K562 (cell line): Measurements from ENCODE around the gene DDX54. TPM values are rescaled to one million over a fixed set of nuclear protein-coding genes. Genes with fewer than 3 reads are reported as not detected.

Source experiments
- ATF7 ChIP-seq: fragments of 450-650 bp; IDR thresholded peaks from 2 replicates; pipeline ENCODE4 v1.7.1; 2014; ENCODE audit warnings: mild to moderate bottlenecking, moderate library complexity
- BRCA1 ChIP-seq, 2 experiments: fragments of 450-650 bp in 1 of 2; sonication (generic) in 1 of 2; formaldehyde crosslinking in 1 of 2; IDR thresholded peaks; 2 replicates each; pipeline versions ENCODE4 v1.5.0 to v1.6.1; 2017 to 2020; ENCODE audit warnings: mild to moderate bottlenecking in 1 of 2, missing genetic modification reagents in 1 of 2
- CBFA2T2 ChIP-seq: fragments of 450-650 bp; conservative IDR thresholded peaks from 2 replicates; pipeline ENCODE4 v1.6.1; 2017; ENCODE audit warnings: mild to moderate bottlenecking
- CBFB ChIP-seq: sonication (generic); formaldehyde crosslinking; IDR thresholded peaks from 2 replicates; pipeline ENCODE4 v1.4.0; 2020; ENCODE audit warnings: mild to moderate bottlenecking, missing genetic modification reagents
- CREM ChIP-seq: IDR thresholded peaks from 2 replicates; pipeline ENCODE4 v1.6.1; 2014; ENCODE audit warnings: antibody characterized with exemption, low read depth
- CTBP1 ChIP-seq: fragments of 450-650 bp; IDR thresholded peaks from 2 replicates; pipeline ENCODE4 v1.6.1; 2016; ENCODE audit warnings: borderline replicate concordance
- DMBX1 ChIP-seq: fragments of 250-450 bp; sonication (Bioruptor Pico); IDR thresholded peaks from 2 replicates; pipeline ENCODE4 v1.8.0; 2022; ENCODE audit warnings: inconsistent platforms, mild to moderate bottlenecking, moderate library complexity, borderline replicate concordance
- EP300 ChIP-seq: IDR thresholded peaks from 2 replicates; pipeline ENCODE4 v1.6.1; 2012; ENCODE audit warnings: low read length, improper control_type of control experiment
- ETV5 ChIP-seq: sonication (generic); formaldehyde crosslinking; IDR thresholded peaks from 2 replicates; pipeline ENCODE4 v1.4.0; 2020; ENCODE audit warnings: low read depth, mild to moderate bottlenecking, missing genetic modification reagents
- GABPA ChIP-seq: fragments of 200-800 bp; sonication (Bioruptor generic); conservative IDR thresholded peaks from 2 replicates; pipeline ENCODE4 v1.6.1; 2016; ENCODE audit warnings: low read depth, missing genetic modification characterization, missing compliant biosample characterization
- GABPB1 ChIP-seq: sonication (generic); formaldehyde crosslinking; IDR thresholded peaks from 2 replicates; pipeline ENCODE4 v1.8.0; 2022; ENCODE audit warnings: mild to moderate bottlenecking, missing genetic modification reagents
- HNRNPLL ChIP-seq: fragments of 200-400 bp; formaldehyde crosslinking; IDR thresholded peaks from 2 replicates; pipeline ENCODE4 v1.6.1; 2017; ENCODE audit warnings: low read length, low read depth, mild to moderate bottlenecking; ENCODE audit not compliant: poor library complexity, severe bottlenecking
- IRF9 ChIP-seq: fragments of 450-650 bp; IDR thresholded peaks from 2 replicates; pipeline ENCODE4 v1.6.1; 2016; ENCODE audit warnings: missing biosample characterization, missing genetic modification characterization
- LEF1 ChIP-seq: fragments of 450-650 bp; IDR thresholded peaks from 2 replicates; pipeline ENCODE4 v1.6.1; 2016; ENCODE audit warnings: mild to moderate bottlenecking
- MAX ChIP-seq: sonication (generic); formaldehyde crosslinking; IDR thresholded peaks from 2 replicates; pipeline ENCODE4 v1.9.0; 2022; ENCODE audit warnings: mild to moderate bottlenecking, missing genetic modification reagents
- MCM7 ChIP-seq, 2 experiments: fragments of 450-650 bp; IDR thresholded peaks; 2 replicates each; pipeline ENCODE4 v1.6.1; 2016 to 2018
- NBN ChIP-seq: fragments of 450-650 bp; IDR thresholded peaks from 2 replicates; pipeline ENCODE4 v1.6.1; 2016; ENCODE audit warnings: low read depth, mild to moderate bottlenecking
- PKNOX1 ChIP-seq: fragments of 450-650 bp; IDR thresholded peaks from 2 replicates; pipeline ENCODE4 v1.6.1; 2016
- SNRNP70 ChIP-seq: fragments of 200-400 bp; formaldehyde crosslinking; optimal IDR thresholded peaks from 2 replicates; pipeline ENCODE3; 2017; ENCODE audit warnings: low read depth, low read length
- TCF3 ChIP-seq: sonication (generic); formaldehyde crosslinking; IDR thresholded peaks from 2 replicates; pipeline ENCODE4 v1.4.0; 2020; ENCODE audit warnings: mild to moderate bottlenecking, missing genetic modification reagents
- ZFP36 ChIP-seq: fragments of 150-350 bp; IDR thresholded peaks from 2 replicates; pipeline ENCODE4 v1.6.1; 2018; ENCODE audit warnings: low read length, low read depth; ENCODE audit not compliant: partially characterized antibody
- ZKSCAN1 ChIP-seq: fragments of 150-350 bp; IDR thresholded peaks from 2 replicates; pipeline ENCODE4 v1.6.1; 2016; ENCODE audit warnings: low read depth, low read length
- ZKSCAN8 ChIP-seq: fragments of 200-800 bp; sonication (Bioruptor generic); IDR thresholded peaks from 2 replicates; pipeline ENCODE4 v1.6.1; 2016; ENCODE audit warnings: missing genetic modification characterization, missing compliant biosample characterization
- ZNF274 ChIP-seq: IDR thresholded peaks from 2 replicates; pipeline ENCODE4 v1.6.1; 2011; ENCODE audit warnings: low read depth, mild to moderate bottlenecking, low read length, moderate library complexity, borderline replicate concordance
- ZNF3 ChIP-seq: fragments of 250-450 bp; sonication (Bioruptor Pico); IDR thresholded peaks from 2 replicates; pipeline ENCODE4 v1.5.0; 2021; ENCODE audit warnings: mild to moderate bottlenecking, moderate library complexity
- ZNF395 ChIP-seq: fragments of 200-800 bp; sonication (Bioruptor generic); IDR thresholded peaks from 2 replicates; pipeline ENCODE4 v1.6.1; 2017; ENCODE audit warnings: missing genetic modification characterization, missing compliant biosample characterization
- polyA plus RNA-seq, 8 experiments: library from polyadenylated mRNA; depleted of rRNA in 4 of 8; stranded (reverse) in 5 of 8; unstranded in 3 of 8; fragments of >200 nt; fragmentation: Nextera tagmentation in 2 of 8; fragmentation: Illumina TruSeq in 1 of 8; extraction: Ambion mirVana in 2 of 8; extraction: Trizol in 1 of 8; gene quantifications; 2 replicates each; pipeline versions ENCODE4 v1.2.1 to v1.2.3, GENCODE V29; 2011 to 2014; ENCODE audit warnings: inconsistent platforms in 1 of 8, missing spikeins in 1 of 8
- total RNA-seq, 7 experiments: library from RNA; depleted of rRNA in 6 of 7; stranded (reverse); fragments of >200 nt in 6 of 7; fragmentation: Illumina TruSeq in 2 of 7; extraction: Trizol in 2 of 7; gene quantifications; 2 replicates each; pipeline versions ENCODE4 v1.2.1 to v1.2.3, GENCODE V29; 2011 to 2021; ENCODE audit warnings: low replicate concordance in 1 of 7

DDX54 gene
- total and polyA plus RNA-seq, 9 of the 15 experiments (the other 6 are each of a cell fraction or from before 2014, with no cell fraction given) = 1.4 to 135 (median 51.4) TPM

- TF ChIP-seq SNRNP70 (no peak), GABPA (tag) (peak; percentile 50), MAX (CRISPR knock-in tag) (peak; percentile 78; the same call in 1 of the 2 replicates), CREM (0 out of 2 replicates have a peak, but pooled peaks have one; percentile 44), CBFB (CRISPR knock-in tag) (peak; percentile 92), PKNOX1 (peak; percentile 13; the same call in 1 of the 2 replicates), CBFA2T2 (peak; percentile 48; the same call in 1 of the 2 replicates), ZNF274 (no peak), ZKSCAN1 (peak; percentile 79; the same call in 1 of the 2 replicates), DMBX1 (0 out of 2 replicates have a peak, but pooled peaks have one; percentile 41), ZNF395 (CRISPR knock-in tag) (peak; percentile 72; the same call in 1 of the 2 replicates), LEF1 (peak; percentile 47; the same call in 1 of the 2 replicates), HNRNPLL (no peak), MCM7 (IDR thresholded peaks at IDR 0.05) (no peak), ZKSCAN8 (0 out of 2 replicates have a peak, but pooled peaks have one; percentile 51), BRCA1 (IDR thresholded peaks at IDR 0.05) (no peak), BRCA1 (CRISPR knock-in tag; IDR thresholded peaks at IDR 0.05) (no peak), NBN (0 out of 2 replicates have a peak, but pooled peaks have one; percentile 6), ZNF3 (CRISPR knock-in tag) (no peak), ATF7 (peak; percentile 39), TCF3 (CRISPR knock-in tag) (peak; percentile 66), EP300 (peak; percentile 25; the same call in 1 of the 2 replicates), GABPB1 (0 out of 2 replicates have a peak, but pooled peaks have one; percentile 22), IRF9 (tag) (no peak), CTBP1 (peak; percentile 89), ETV5 (CRISPR knock-in tag) (peak; percentile 11; the same call in 1 of the 2 replicates), ZFP36 (no peak)
Measured at GRCh38 chr12:113208041-113208934, 23.0 kb upstream of the DDX54 start (continued).
